Neural cell (in vitro differentiated cells): ENCODE data around the gene ARFGAP1. TPM values are rescaled to one million over a fixed set of nuclear protein-coding genes. Genes with fewer than 3 reads are reported as not detected.

Experiments
- H2AFZ ChIP-seq: fragments of 200-600, 300-800 bp; sonication (generic), shearing (Covaris generic); 2 replicates; pipeline ENCODE4 v1.6.0; 2014; ENCODE audit warnings: low read depth, mild to moderate bottlenecking, antibody characterized with exemption, low read length, moderate library complexity
- H3F3A ChIP-seq: fragments of 200-600 bp; shearing (Covaris generic); 2 replicates; pipeline ENCODE4 v1.6.1; 2016; ENCODE audit warnings: mild to moderate bottlenecking, moderate library complexity, mixed read lengths, antibody characterized with exemption, low read length; ENCODE audit not compliant: insufficient read depth, poor library complexity, severe bottlenecking
- H3K27ac ChIP-seq: fragments of 200-600, 300-800 bp; sonication (generic), shearing (Covaris generic); 2 replicates; pipeline ENCODE4 v1.5.1; 2014; ENCODE audit warnings: mild to moderate bottlenecking, low read length, moderate library complexity
- H3K27me3 ChIP-seq: fragments of 300-800, 200-600 bp; sonication (generic), shearing (Covaris generic); 2 replicates; pipeline ENCODE4 v1.6.0; 2014; ENCODE audit warnings: mild to moderate bottlenecking, low read depth, low read length, moderate library complexity; ENCODE audit not compliant: insufficient read depth
- H3K36me3 ChIP-seq: fragments of 300-800, 200-600 bp; sonication (generic), shearing (Covaris generic); 2 replicates; pipeline ENCODE4 v1.5.1; 2014; ENCODE audit warnings: mild to moderate bottlenecking, antibody characterized with exemption, low read length, moderate library complexity; ENCODE audit not compliant: insufficient read depth
- H3K4me2 ChIP-seq: fragments of 300-800, 200-600 bp; sonication (generic), shearing (Covaris generic); 2 replicates; pipeline ENCODE4 v1.6.0; 2014; ENCODE audit warnings: mild to moderate bottlenecking, low read length
- H3K4me3 ChIP-seq: fragments of 300-800, 200-600 bp; sonication (generic), shearing (Covaris generic); 2 replicates; pipeline ENCODE4 v1.5.1; 2014; ENCODE audit warnings: mild to moderate bottlenecking, low read length, moderate library complexity
- H3K79me2 ChIP-seq: fragments of 200-600 bp; shearing (Covaris generic); replicated peaks from 2 replicates; pipeline ENCODE4 v1.6.0; 2014; ENCODE audit warnings: mild to moderate bottlenecking, low read length, moderate library complexity; ENCODE audit not compliant: insufficient read depth
- H3K9ac ChIP-seq: fragments of 300-800, 200-600 bp; sonication (generic), shearing (Covaris generic); 2 replicates; pipeline ENCODE4 v1.6.1; 2016; ENCODE audit warnings: mild to moderate bottlenecking, low read length, mixed read lengths
- H3K9me2 ChIP-seq: fragments of 200-600 bp; shearing (Covaris generic); 2 replicates; pipeline ENCODE4 v1.6.1; 2016; ENCODE audit warnings: mild to moderate bottlenecking, low read length, mixed read lengths; ENCODE audit not compliant: insufficient read depth
- H3K9me3 ChIP-seq: fragments of 200-600, 300-800 bp; sonication (generic), shearing (Covaris generic); 2 replicates; pipeline ENCODE4 v1.6.1; 2016; ENCODE audit warnings: mild to moderate bottlenecking, mixed run types, low read length, moderate library complexity, mixed read lengths
- H4K20me1 ChIP-seq: fragments of 200-600 bp; shearing (Covaris generic); 2 replicates; pipeline ENCODE4 v1.6.1; 2016; ENCODE audit warnings: mild to moderate bottlenecking, mixed run types; ENCODE audit not compliant: insufficient read depth
- CTCF ChIP-seq: fragments of 450-650 bp; IDR thresholded peaks from 2 replicates; pipeline ENCODE4 v1.5.1; 2014; ENCODE audit warnings: antibody characterized with exemption, mild to moderate bottlenecking, moderate library complexity; ENCODE audit not compliant: poor library complexity, severe bottlenecking
- EP300 ChIP-seq: fragments of 450-650 bp; conservative IDR thresholded peaks from 2 replicates; pipeline ENCODE4 v1.6.1; 2014; ENCODE audit warnings: antibody characterized with exemption, mild to moderate bottlenecking, moderate library complexity; ENCODE audit not compliant: poor library complexity, severe bottlenecking
- EZH2 ChIP-seq: fragments of 200-600, 300-800 bp; shearing (Covaris generic), sonication (generic); IDR thresholded peaks from 2 replicates; pipeline ENCODE4 v1.6.1; 2014; ENCODE audit warnings: antibody characterized with exemption, low read length, borderline replicate concordance, mild to moderate bottlenecking; ENCODE audit not compliant: insufficient read depth, poor library complexity, severe bottlenecking
- MXI1 ChIP-seq: fragments of 450-650 bp; conservative IDR thresholded peaks from 2 replicates; pipeline ENCODE4 v1.6.1; 2014; ENCODE audit warnings: antibody characterized with exemption, mild to moderate bottlenecking; ENCODE audit not compliant: poor library complexity, severe bottlenecking
- POLR2AphosphoS5 ChIP-seq: IDR thresholded peaks from 2 replicates; pipeline ENCODE4 v1.6.1; 2012
- RAD21 ChIP-seq: fragments of 450-650 bp; conservative IDR thresholded peaks from 2 replicates; pipeline ENCODE4 v1.6.1; 2014; ENCODE audit warnings: antibody characterized with exemption, mild to moderate bottlenecking, moderate library complexity
- REST ChIP-seq: IDR thresholded peaks from 2 replicates; pipeline ENCODE4 v1.6.1; 2012; ENCODE audit warnings: borderline replicate concordance
- SMC3 ChIP-seq: fragments of 450-650 bp; conservative IDR thresholded peaks from 2 replicates; pipeline ENCODE4 v1.6.1; 2014; ENCODE audit warnings: antibody characterized with exemption, mild to moderate bottlenecking, moderate library complexity; ENCODE audit not compliant: poor library complexity
- TAF1 ChIP-seq: IDR thresholded peaks from 2 replicates; pipeline ENCODE4 v1.6.1; 2012; ENCODE audit warnings: low read depth
- polyA plus RNA-seq: library from polyadenylated mRNA; depleted of rRNA; stranded (reverse); fragments of >200 nt; gene quantifications from 2 replicates; pipeline ENCODE4 v1.2.3, GENCODE V29; 2014

Gene ARFGAP1
- polyA plus RNA-seq, 1 donor from 2014 or later: 70.2 TPM

GRCh38 chr20:63284981-63285524 is 12.4 kb downstream of the ARFGAP1 start:
- H3K4me3 ChIP-seq: no peak overlapping the region
- no peaks in the 10 kb centered on the region for H3F3A ChIP-seq
- H3K27me3 ChIP-seq: no peaks in the 10 kb centered on the region
- H3K9me2 ChIP-seq: no peaks in the 10 kb centered on the region
- no peaks in the 10 kb centered on the region for H3K79me2 ChIP-seq
- no peaks in the 10 kb centered on the region for H3K36me3 ChIP-seq
- no peaks in the 10 kb centered on the region for H3K9me3 ChIP-seq
- H2AFZ ChIP-seq: no peak overlapping the region
- TF ChIP-seq POLR2AphosphoS5: no peak
- no peak for TF ChIP-seq EP300
- TF ChIP-seq REST: no peak
- TF ChIP-seq TAF1: no peak
- TF ChIP-seq EZH2: no peak
- no peak for TF ChIP-seq MXI1
- TF ChIP-seq RAD21: no peak
- TF ChIP-seq CTCF: no peak
- TF ChIP-seq SMC3: no peak
- H3K9ac ChIP-seq: no peak overlapping the region
- no peaks in the 10 kb centered on the region for H4K20me1 ChIP-seq
- H3K4me2 ChIP-seq: no peak overlapping the region
- H3K27ac ChIP-seq: no peak overlapping the region

GRCh38 chr20:63285636-63286615 is 13.3 kb downstream of the ARFGAP1 start:
- H4K20me1 ChIP-seq: no peaks in the 10 kb centered on the region
- TF ChIP-seq EZH2 (no peak), RAD21 (no peak), TAF1 (no peak), SMC3 (no peak), MXI1 (no peak), CTCF (no peak), EP300 (no peak), REST (no peak), POLR2AphosphoS5 (no peak)
- H3K27me3 ChIP-seq: no peaks in the 10 kb centered on the region
- no peaks in the 10 kb centered on the region for H3K9me3 ChIP-seq
- H3F3A ChIP-seq: no peaks in the 10 kb centered on the region
- no peaks in the 10 kb centered on the region for H3K36me3 ChIP-seq
- no peak overlapping the region for H3K9ac ChIP-seq
- no peaks in the 10 kb centered on the region for H3K9me2 ChIP-seq
- H2AFZ ChIP-seq: no peak overlapping the region
- H3K4me3 ChIP-seq: no peak overlapping the region
- H3K27ac ChIP-seq: no peak overlapping the region
- H3K79me2 ChIP-seq: no peaks in the 10 kb centered on the region
- no peak overlapping the region for H3K4me2 ChIP-seq
